Stomach (tissue), 9 donors: ENCODE data around the gene NSD1. TPM values are rescaled to one million over a fixed set of nuclear protein-coding genes. Genes with fewer than 3 reads are reported as not detected.
A peak's percentile ranks its signal among the peaks of the same experiment; 100 is the strongest.

ENCODE experiments used
- DNase-seq, 2 donors: peaks; one replicate each; pipeline versions ENCODE4 v3.0.0 to v3.0.0-alpha.2; 2013 to 2019
- H3K27ac ChIP-seq, 5 donors: fragments of 200-600 bp in 4 of 5; sonication (generic) in 4 of 5; one replicate each; pipeline ENCODE4 v1.5.1; 2013 to 2019; ENCODE audit warnings: mild to moderate bottlenecking in 1 of 5, moderate library complexity in 1 of 5
- H3K27me3 ChIP-seq, 3 donors: fragments of 200-600 bp; sonication (generic); one replicate each; pipeline ENCODE4 v1.5.1; 2017 to 2019; ENCODE audit warnings: mixed run types in 1 of 3
- H3K36me3 ChIP-seq, 4 donors: fragments of 200-600 bp; sonication (generic); 1 replicate in 3 of 4; 2 replicates in 1 of 4; pipeline ENCODE4 v1.5.1; 2016 to 2019
- H3K4me1 ChIP-seq, 4 donors: fragments of 200-600 bp; sonication (generic); one replicate each; pipeline ENCODE4 v1.5.1; 2016 to 2019
- H3K4me3 ChIP-seq, 4 donors: fragments of 200-600 bp; sonication (generic) in 3 of 4; one replicate each; pipeline ENCODE4 v1.5.1; 2016 to 2019; ENCODE audit warnings: mild to moderate bottlenecking in 1 of 4
- H3K9me3 ChIP-seq, 4 donors: fragments of 200-600 bp; sonication (generic); one replicate each; pipeline ENCODE4 v1.5.1; 2016 to 2019
- CTCF ChIP-seq, 7 experiments: fragments of 450-650 bp in 4 of 7; fragments of 200-600 bp in 3 of 7; sonication (generic) in 3 of 7; IDR thresholded peaks; one replicate each; pipeline ENCODE4 v1.5.1; 2016 to 2019; ENCODE audit warnings: antibody characterized with exemption in 7 of 7, control low read depth in 2 of 7, mild to moderate bottlenecking in 1 of 7
- EP300 ChIP-seq: sonication (generic); formaldehyde crosslinking; IDR thresholded peaks from one replicate; pipeline ENCODE4 v1.6.1; 2017; ENCODE audit warnings: antibody characterized with exemption
- POLR2A ChIP-seq, 4 donors: fragments of 450-650 bp; IDR thresholded peaks; one replicate each; pipeline ENCODE4 v1.6.1; 2016; ENCODE audit warnings: antibody characterized with exemption in 4 of 4, control low read depth in 2 of 4, mild to moderate bottlenecking in 1 of 4, moderate library complexity in 1 of 4
- POLR2AphosphoS5 ChIP-seq, 3 donors: sonication (generic); formaldehyde crosslinking; IDR thresholded peaks; one replicate each; pipeline ENCODE4 v1.6.1; 2016; ENCODE audit warnings: antibody characterized with exemption in 3 of 3
- WGBS, 5 donors: extraction: QIAGEN DNeasy Blood & Tissue Kit in 3 of 5; methylation state at CpG; one replicate each; pipeline versions ENCODE4 v1.1.5 to v1.1.7; 2013 to 2018; 5-methylcytosine and 5-hydroxymethylcytosine counted together
- intact Hi-C: fragments of 100-400 bp; cut with DNase I; formaldehyde crosslinking; loops from one replicate; pipeline ENCODE4 v1.15.1; 2023; ENCODE audit warnings: low total_unique reads
- polyA plus RNA-seq, 3 donors: library from polyadenylated mRNA; stranded (reverse); fragments of 200-250 nt; gene quantifications; one replicate each; pipeline ENCODE4 v1.2.3, GENCODE V29; 2013
- total RNA-seq, 5 donors: library from RNA; depleted of rRNA; stranded (reverse); fragments of >200 nt; gene quantifications; one replicate each; pipeline versions ENCODE4 v1.1.0 to v1.2.3, GENCODE V29; 2014 to 2016
- donor health status: healthy with polysubstance abuse.
- donor health status: Bipolar disorder and iron deficiency.
- donor health status: healthy.

Gene NSD1
- total and polyA plus RNA-seq, 8 donors: 5.1 to 69.9 (median 23.5) TPM

GRCh38 chr5:177093082-177093712 is 40.4 kb upstream of the NSD1 start:
- Histone ChIP-seq H3K9me3 (no peaks in the 10 kb centered on the region), H3K27ac (peak overlapping the region in 2 of 5 donors; percentile 51 to 59), H3K4me3 (no peak overlapping the region), H3K27me3 (peaks cover 0 to 5% (median 0%) of the 10 kb centered on the region in 3 donors), H3K4me1 (peaks cover 9 to 55% (median 45%) of the 10 kb centered on the region in 4 donors), H3K36me3 (peaks cover 0 to 28% (median 13%) of the 10 kb centered on the region in 4 donors)
- DNase-seq: no peak
- intact Hi-C loops: no loop called here
- TF ChIP-seq EP300 (no peak), POLR2A (IDR thresholded peaks at IDR 0.05) (no peak), POLR2AphosphoS5 (IDR thresholded peaks at IDR 0.05) (no peak), CTCF (IDR thresholded peaks at IDR 0.05) (no peak)
- 94 to 97% (median 94%) methylated on average over 28 to 40 of the region's 40 CpGs for WGBS, 5 donors

- DNase-seq: no peak
- H3K27ac ChIP-seq: peak overlapping the region in 3 of 5 donors; percentile 51 to 59 (median 55)
- no peaks in the 10 kb centered on the region for H3K9me3 ChIP-seq
- no peaks in the 10 kb centered on the region for H3K27me3 ChIP-seq
- no peak for TF ChIP-seq CTCF (IDR thresholded peaks at IDR 0.05)
- TF ChIP-seq POLR2A (IDR thresholded peaks at IDR 0.05): no peak
- no peak for TF ChIP-seq EP300
- TF ChIP-seq POLR2AphosphoS5 (IDR thresholded peaks at IDR 0.05): no peak
- 89 to 95% (median 93%) methylated on average over 6 of the region's 6 CpGs for WGBS, 5 donors
- peaks cover 0 to 28% (median 13%) of the 10 kb centered on the region in 4 donors for H3K36me3 ChIP-seq
- peaks cover 11 to 60% (median 45%) of the 10 kb centered on the region in 4 donors for H3K4me1 ChIP-seq
- intact Hi-C loops: no loop called here
- no peak overlapping the region for H3K4me3 ChIP-seq
These were observed 39.8 kb upstream of the NSD1 start for GRCh38 chr5:177093803-177094202.

- peak; percentile 65 to 86 for DNase-seq
- peaks cover 11 to 55% (median 41%) of the 10 kb centered on the region in 4 donors for H3K4me1 ChIP-seq
- no peaks in the 10 kb centered on the region for H3K9me3 ChIP-seq
- TF ChIP-seq POLR2A (IDR thresholded peaks at IDR 0.05): no peak
- TF ChIP-seq POLR2AphosphoS5 (IDR thresholded peaks at IDR 0.05): peak; percentile 58 to 93 (median 73)
- H3K36me3 ChIP-seq: peaks cover 0 to 28% (median 13%) of the 10 kb centered on the region in 4 donors
- 45 to 66% (median 58%) methylated on average over 9 to 12 of the region's 12 CpGs for WGBS, 5 donors
- peak overlapping the region in 4 of 5 donors; percentile 16 to 59 (median 53) for H3K27ac ChIP-seq
- H3K4me3 ChIP-seq: no peak overlapping the region
- intact Hi-C loops: no loop called here
- no peaks in the 10 kb centered on the region for H3K27me3 ChIP-seq
These were observed 39.1 kb upstream of the NSD1 start for GRCh38 chr5:177094224-177095087.

- 60 to 81% (median 74%) methylated on average over 13 to 28 of the region's 28 CpGs for WGBS, 5 donors
- intact Hi-C loops: no loop called here
- Histone ChIP-seq H3K27ac (peak overlapping the region in 4 of 5 donors; percentile 9 to 59 (median 53)), H3K4me1 (peaks cover 11 to 52% (median 36%) of the 10 kb centered on the region in 4 donors), H3K27me3 (no peaks in the 10 kb centered on the region), H3K9me3 (no peaks in the 10 kb centered on the region), H3K36me3 (peaks cover 0 to 28% (median 13%) of the 10 kb centered on the region in 4 donors), H3K4me3 (no peak overlapping the region)
- TF ChIP-seq POLR2AphosphoS5 (IDR thresholded peaks at IDR 0.05): no peak
- no peak for TF ChIP-seq CTCF (IDR thresholded peaks at IDR 0.05)
- TF ChIP-seq EP300: no peak
- TF ChIP-seq POLR2A (IDR thresholded peaks at IDR 0.05): no peak
- no peak for DNase-seq
These were observed 38.4 kb upstream of the NSD1 start for GRCh38 chr5:177095088-177095669.
